ENCODE results near the gene BEND7.
"Not testable (repeated sequence)": the region's sequence is repeated elsewhere in the genome, so short reads cannot be mapped to it uniquely, and the experiment has no call there.

BEND7 gene

DNA sequence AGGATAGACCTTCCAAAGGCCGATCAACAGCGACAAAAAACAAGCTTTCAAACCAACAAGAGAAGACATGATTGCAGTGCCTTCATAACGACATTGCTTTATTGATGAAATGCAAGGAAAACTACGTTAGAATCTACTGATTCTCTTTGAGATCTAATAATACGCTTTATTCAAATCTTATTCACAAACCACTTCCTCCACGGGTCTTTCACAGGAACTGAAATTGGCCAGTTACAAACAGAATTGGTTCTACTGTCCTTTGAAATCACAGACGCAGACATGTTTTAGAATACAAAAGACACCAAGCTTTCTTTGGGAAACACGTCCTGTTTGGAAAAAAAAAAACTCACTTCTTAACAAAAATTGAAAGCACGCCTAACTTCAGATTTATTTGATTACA lies 106.0 kb downstream of the BEND7 start:
- DNase-seq (ENCODE audit: low read depth in 1 of 2, low spot score in 1 of 2): no peak

DNA sequence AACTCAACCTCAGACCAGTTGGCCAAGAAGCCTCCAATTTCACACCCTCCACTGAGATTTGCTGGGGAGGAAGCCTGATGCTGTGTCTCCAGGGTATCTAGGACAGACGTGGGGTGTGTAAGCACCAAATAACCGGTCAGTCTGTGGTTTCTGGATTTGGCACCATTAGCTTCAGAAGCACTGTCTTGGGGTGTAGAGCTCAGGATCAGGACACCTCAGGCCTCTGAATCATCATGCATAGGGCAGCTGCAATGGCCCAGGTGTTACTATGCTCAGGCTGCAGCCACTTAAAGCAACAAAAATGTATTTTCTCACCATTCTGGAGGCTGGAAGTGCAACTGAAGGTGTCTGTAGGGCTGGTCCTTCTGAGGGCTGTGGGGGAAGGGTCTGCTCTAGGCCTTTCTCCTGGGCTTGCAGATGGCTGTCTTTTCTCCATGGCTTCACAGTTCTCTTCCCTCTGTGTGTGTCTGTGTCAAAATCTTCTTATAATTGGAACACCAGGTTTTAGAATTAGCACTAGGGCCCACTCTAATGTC lies 107.4 kb downstream of the BEND7 start:
- DNase-seq (ENCODE audit: low read depth in 1 of 2, low spot score in 1 of 2): no peak

DNA sequence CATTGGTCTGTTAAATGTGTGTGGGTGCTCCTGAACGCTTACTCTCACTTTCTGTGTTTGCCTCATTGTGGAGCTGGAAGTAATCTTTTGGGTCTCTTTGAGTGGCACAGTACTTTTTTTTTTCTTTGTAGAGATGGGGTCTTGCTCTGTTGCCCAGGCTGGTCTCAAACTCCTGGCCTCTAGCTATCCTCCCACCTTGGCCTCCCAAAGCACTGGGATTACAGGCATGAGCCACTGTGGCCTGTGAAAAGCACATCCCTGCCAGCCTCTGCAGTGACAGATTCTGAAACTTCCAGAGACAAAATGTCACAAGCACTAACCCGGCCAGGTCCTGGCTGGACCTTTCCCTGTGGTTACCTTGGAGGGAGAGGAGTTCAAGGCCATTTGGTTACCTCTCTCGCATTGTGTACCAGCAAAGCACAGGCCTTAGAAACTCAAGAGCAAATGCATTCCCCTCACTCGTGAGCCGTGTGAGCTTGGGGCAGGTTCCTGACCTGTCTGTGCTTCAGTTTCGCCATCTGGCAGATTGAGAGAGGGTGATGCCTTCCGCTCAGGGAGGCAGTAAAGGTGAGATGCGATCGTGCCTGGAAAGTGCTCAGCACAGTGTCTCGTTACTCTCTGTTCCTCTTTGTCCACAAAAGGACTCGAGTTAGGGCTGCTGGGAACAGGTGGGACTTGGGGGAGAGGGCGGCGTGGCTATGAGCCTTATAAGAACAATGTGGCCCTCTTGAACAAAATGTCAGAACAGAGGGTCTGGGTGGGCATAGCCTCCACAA lies 108.1 kb downstream of the BEND7 start:
- no peak for DNase-seq (ENCODE audit: low read depth in 1 of 2, low spot score in 1 of 2)

GRCh38 chr10:13417459-13418126 lies 111.2 kb downstream of the BEND7 start:
- DNase-seq (ENCODE audit: low read depth in 1 of 2, low spot score in 1 of 2): no peak

DNA sequence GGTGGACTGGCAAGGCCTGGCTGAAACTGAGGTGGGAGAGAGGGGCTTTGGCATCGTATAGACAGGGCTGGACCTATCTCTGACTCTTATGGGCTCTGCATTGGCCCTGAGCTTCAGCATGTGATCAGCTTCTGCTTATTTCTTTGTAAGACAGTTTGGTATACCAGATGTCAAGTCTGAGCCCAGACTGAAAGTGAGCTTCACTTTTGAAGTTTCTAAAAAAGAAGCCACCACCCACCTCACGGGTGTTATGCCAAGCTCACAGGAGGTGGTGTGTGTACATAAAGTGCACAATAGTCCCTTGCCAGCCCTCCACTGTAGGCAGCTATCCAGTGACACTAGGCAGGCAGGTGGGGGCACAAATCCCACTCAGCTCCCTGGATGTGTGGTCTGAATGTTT lies 112.1 kb downstream of the BEND7 start:
- no peak for DNase-seq (ENCODE audit: low read depth in 1 of 2, low spot score in 1 of 2)

DNA sequence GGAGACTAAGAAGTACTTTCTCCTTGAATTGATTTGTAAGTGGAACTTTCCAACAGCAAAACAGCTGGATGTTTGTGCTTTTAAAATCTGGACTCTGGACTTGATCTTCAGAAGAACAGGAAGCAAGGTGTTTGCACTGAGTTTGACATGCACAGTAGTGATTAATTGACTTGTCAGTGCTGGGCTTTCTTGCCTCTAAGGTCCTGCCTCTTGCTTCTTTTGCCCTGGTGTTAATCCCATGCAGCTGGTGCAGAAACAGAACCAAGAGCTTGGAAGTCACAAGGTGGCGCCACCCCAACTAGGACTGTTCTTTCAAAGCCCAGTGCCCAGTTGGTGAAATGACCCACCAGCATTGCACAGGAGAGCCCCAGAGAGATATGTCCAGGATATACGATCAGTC lies 114.0 kb downstream of the BEND7 start:
- no peak for DNase-seq (ENCODE audit: low read depth in 1 of 2, low spot score in 1 of 2)

DNA sequence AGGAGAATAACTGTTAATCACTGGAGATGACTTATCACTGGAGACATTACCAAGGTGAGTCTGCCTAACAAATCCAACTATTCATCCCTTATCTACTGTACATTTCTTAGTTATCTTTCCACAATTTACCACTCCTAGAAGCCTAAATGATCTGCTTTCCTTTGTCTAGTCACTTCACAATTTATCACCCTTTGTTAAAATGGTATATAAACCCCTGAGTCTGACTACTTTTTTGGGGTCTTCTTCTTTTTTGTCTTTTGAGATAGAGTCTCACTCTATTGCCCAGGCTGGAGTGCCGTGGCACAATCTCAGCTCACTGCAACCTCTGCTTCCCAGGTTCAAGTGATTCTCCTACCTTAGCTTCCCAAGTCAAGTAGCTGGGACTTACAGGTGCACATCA lies 114.7 kb downstream of the BEND7 start:
- no peak for DNase-seq (ENCODE audit: low read depth in 1 of 2, low spot score in 1 of 2)

- no peak for DNase-seq (ENCODE audit: low read depth in 1 of 2, low spot score in 1 of 2)
Measured at GRCh38 chr10:13412894-13413293, 115.9 kb downstream of the BEND7 start.

- DNase-seq (ENCODE audit: low read depth in 1 of 2, low spot score in 1 of 2): no peak
Measured at GRCh38 chr10:13404791-13405190, 124.0 kb downstream of the BEND7 start.

GRCh38 chr10:13404305-13404759 lies 124.5 kb downstream of the BEND7 start:
- no peak for DNase-seq (ENCODE audit: low read depth in 1 of 2, low spot score in 1 of 2)

DNA sequence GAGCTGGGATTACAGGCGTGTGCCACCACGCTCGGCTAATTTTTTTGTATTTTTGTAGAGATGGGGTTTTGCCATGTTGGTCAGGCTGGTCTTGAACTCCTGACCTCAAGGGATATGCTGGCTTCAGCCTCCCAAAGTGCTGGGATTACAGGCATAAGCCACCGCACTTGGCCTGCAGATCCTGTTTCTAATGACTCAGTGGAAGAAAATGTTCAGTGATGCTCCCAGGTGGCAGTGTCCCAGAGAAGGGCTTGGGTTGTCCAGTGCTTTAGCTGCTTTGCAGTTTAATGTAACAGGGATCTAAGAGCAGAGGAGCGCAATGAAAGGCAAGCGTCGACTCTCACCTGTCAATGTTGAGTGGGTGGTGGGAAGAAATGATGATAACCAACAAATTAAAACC lies 125.4 kb downstream of the BEND7 start:
- not testable (repeated sequence) for DNase-seq (ENCODE audit: low read depth in 1 of 2, low spot score in 1 of 2)

DNA sequence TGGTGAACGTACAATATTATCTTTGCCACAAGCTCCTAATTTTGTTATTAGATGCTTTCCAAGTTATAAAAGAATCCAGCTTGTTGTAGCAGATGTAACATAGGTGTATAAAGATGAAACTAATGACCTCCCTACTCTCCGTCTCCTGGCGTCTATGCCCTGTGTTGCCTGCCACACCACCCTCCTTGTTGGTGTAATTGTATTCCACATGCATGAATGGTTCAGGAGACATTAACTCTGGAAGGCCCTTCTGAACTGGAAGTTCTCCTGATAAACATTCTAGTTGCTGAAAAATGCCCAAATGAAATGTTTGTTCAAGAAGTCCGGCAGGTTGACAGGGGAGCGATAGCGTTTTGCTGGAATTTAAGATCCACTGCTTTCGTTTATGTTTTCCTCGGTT lies 126.8 kb downstream of the BEND7 start:
- no peak for DNase-seq (ENCODE audit: low read depth in 1 of 2, low spot score in 1 of 2)

DNA sequence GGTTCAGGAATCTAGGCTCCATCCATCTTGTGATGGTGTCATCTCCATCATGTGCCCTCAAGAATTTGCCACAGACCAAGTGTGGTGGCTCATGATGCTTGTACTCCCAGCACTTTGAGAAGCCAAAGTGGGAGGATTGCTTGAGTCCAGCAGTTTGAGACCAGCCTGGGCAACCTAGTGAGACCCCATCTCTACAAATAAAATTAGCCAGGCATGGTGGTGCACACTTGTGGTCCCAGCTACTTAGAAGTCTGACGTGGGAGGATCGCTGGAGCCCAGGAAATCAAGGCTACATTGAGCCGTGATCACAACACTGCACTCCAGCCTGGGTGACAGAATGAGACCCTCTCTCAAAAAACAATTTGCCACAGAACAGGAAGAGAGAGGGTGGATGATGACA lies 127.7 kb downstream of the BEND7 start:
- DNase-seq (ENCODE audit: low read depth in 1 of 2, low spot score in 1 of 2): no peak

DNA sequence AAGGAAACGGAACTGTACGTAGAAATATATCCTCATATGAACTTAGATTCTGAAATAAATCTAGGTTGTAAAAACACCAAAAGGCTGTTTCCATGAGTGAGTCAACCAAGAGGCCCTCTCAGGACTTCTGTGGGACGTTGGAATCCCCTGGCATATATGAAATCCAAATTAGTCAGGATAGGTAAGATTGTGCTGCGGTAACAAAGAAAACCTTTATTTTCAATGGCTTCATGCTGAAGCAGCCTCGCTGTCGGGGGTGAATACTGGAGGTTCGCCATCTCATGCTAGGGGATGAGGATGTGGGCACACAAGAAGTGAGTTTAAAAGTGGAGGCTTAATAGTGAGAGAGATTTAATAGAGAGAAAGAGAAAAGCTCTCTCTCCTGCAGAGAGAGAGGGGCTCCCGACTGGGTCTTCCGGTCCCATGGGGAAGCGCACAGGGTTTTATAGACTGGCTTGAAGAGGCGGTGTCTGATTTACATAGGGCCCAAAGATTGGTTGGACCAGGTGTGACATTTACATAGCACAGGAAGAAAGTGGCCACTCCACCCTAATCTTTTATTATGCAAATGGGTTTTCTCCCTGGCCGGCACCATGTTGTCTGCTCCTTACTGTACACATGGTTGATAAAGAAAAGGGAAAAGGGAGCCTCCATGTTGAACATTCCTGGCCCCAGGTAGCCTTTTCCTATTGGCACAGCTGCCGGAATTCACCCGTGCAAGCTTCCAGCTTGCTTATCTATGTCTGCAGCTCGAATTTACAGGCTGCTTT lies 128.4 kb downstream of the BEND7 start:
- no peak for DNase-seq (ENCODE audit: low read depth in 1 of 2, low spot score in 1 of 2)

DNA sequence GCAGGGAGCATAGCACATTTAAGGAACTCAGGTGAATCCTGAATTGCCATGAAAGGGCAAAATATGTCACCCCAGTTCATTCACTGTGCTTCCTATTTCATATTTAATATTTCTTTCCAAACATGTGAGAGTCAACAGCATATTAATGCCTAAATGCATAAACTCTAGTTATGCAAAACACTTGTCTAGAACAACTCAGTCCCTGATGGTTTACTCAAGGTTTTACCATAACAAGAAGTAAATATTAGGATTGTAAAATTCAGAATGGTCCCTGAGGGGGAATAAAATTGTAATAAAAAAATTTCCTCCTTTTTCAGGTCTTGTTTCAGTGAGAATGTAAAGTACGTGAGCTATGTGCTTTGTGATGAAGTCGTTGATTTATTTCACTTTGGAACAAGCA lies 129.1 kb downstream of the BEND7 start:
- DNase-seq (ENCODE audit: low read depth in 1 of 2, low spot score in 1 of 2): no peak

- no peak for DNase-seq (ENCODE audit: low read depth in 1 of 2, low spot score in 1 of 2)
Measured at GRCh38 chr10:13399236-13399635, 129.6 kb downstream of the BEND7 start.

DNA sequence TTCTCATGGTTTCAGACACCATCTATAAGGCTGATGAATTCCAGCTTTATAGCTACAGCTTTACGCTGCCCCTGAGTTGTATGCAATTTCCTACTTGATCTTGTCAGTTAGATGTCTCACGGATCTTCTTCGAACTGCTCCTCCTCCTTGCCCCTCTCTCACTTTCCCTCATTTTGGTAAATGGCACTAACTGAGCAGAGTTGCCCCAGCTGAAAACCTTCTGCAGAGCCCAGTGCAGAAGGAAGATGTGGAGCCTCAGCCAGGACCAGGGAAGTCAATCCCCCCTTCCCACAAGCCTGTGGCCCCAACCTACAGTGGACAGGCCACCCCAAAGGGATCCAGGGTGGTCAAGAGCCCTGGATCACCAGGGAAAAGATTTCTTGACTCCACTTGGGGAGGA lies 131.8 kb downstream of the BEND7 start:
- no peak for DNase-seq (ENCODE audit: low read depth in 1 of 2, low spot score in 1 of 2)

DNA sequence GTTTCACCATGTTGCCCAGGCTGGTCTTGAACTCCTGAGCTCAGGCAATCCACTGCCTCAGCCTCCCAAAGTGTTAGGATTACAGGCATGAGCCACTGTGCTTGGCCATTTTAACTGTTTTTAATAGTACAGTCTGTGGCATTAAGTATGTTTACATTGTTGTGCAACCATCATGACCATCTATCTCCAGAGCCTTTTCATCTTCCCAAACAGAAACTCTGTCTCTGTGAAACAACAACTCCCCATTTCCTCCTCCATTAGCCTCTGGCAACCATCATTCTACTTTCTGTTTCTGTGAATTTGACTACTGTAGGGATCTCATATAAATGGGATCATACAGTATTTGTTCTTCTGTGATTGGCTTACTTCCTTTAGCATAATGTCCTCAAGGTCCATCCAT lies 132.4 kb downstream of the BEND7 start:
- DNase-seq (ENCODE audit: low read depth in 1 of 2, low spot score in 1 of 2): no peak

- DNase-seq (ENCODE audit: low read depth in 1 of 2, low spot score in 1 of 2): no peak
Measured at GRCh38 chr10:13395540-13395939, 133.3 kb downstream of the BEND7 start.

DNA sequence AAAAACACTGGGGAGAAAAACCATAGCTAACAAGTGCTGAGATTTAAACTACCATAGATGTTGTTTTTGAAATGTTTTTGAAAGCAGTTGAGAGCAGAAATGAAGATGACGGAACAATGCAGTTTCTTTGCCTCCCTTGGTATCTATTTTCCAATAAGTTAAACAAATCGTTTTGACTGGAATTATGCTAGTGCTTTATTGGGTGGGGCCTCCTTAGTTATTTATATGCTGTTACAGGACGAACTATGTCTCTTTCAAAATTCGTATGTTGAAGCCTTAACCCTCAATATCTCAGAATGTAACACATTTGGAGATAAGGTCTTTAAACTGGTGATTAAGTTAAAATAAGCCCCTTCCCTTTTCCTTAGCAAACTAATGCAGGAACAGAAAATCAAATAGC lies 135.2 kb downstream of the BEND7 start:
- DNase-seq (ENCODE audit: low read depth in 1 of 2, low spot score in 1 of 2): no peak

GRCh38 chr10:13392701-13393100 lies 136.1 kb downstream of the BEND7 start:
- DNase-seq (ENCODE audit: low read depth in 1 of 2, low spot score in 1 of 2): no peak

Data from activated T-helper 1 cell treated with anti-CD3 and anti-CD28 coated beads, Interleukin-2, amount 50 U/mL, for 16 hours (primary cell).